ENCODE results near the gene ARR3. TPM values are rescaled to one million over a fixed set of nuclear protein-coding genes. Genes with fewer than 3 reads are reported as not detected.
"Not testable (repeated sequence)": the region's sequence is repeated elsewhere in the genome, so short reads cannot be mapped to it uniquely, and the experiment has no call there.

Gene ARR3
- total and polyA plus RNA-seq, 2 donors, result 0.02 TPM; not detected in 1

DNA sequence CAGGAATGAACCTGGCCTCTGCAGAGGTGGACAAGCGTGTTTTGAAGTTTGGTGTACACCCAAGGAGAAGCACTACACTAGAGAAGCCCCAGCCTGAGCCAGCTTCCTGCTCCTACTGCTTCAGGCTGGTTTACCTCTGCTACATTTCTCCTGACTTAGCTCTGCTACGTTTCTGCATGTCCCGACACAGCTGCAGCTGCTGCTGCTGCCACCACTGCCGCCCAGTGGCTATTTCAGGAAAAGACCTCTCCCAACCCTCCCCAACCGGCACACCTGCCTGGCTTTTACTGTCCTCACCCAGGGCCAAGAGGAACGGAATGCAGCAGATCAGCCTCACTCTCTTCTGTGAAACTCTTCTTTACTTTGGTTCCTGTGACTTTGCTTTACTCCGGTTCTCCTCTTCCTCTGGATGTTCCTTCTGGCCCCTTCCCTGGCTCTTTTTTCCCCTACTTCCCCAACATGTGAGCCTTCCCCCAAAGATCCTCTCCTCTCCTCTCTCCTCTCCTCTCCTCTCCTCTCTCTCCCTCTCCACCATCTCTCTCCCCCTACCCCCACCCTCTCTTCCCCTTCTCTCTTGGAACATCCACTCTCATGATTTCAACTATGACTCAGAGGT is 5.1 kb upstream of the ARR3 start:
- H3K4me3 ChIP-seq (ENCODE audit: low read length in 2 of 2), result no peak overlapping the region
- WGBS, result 39% methylated on average over 7 of the region's 7 CpGs
- H3K9me3 ChIP-seq (ENCODE audit: control insufficient read depth in 2 of 2, insufficient read depth in 1 of 2, low read length in 1 of 2), result no peaks in the 10 kb centered on the region
- no peaks in the 10 kb centered on the region for H3K27me3 ChIP-seq (ENCODE audit: control insufficient read depth in 2 of 2, insufficient read depth in 1 of 2, low read length in 1 of 2)
- H3K4me1 ChIP-seq (ENCODE audit: control insufficient read depth in 2 of 2, insufficient read depth in 2 of 2, low read length in 2 of 2), result no peaks in the 10 kb centered on the region
- no peaks in the 10 kb centered on the region for H3K36me3 ChIP-seq (ENCODE audit: control insufficient read depth in 2 of 2, insufficient read depth in 2 of 2, low read length in 1 of 2)
- DNase-seq (ENCODE audit: low read depth in 6 of 9, low spot score in 9 of 9), result peak in 8 of 9 donors; percentile 2 to 55 (median 22)
- no peak overlapping the region for H3K27ac ChIP-seq (ENCODE audit: low read depth in 1 of 2, low read length in 1 of 2)

DNA sequence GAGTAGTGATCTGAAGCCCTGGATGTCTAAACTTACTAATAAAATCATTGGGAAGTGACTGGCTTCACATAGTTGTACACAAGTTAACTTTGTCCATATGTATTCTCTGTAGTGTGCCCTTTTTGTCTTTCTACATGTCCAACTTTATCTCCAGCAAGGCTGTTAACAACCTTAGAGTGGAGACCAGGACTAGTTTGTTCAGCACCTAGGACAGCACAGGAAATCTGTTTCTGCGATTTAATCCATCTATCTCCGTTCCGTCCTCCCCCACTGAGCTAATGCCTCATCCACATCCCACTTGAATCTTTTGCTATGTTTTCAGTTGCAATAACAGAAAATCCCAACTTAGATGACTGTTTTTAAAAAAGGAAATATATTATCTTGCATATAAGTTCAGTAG is 3.4 kb upstream of the ARR3 start:
- H3K27me3 ChIP-seq (ENCODE audit: control insufficient read depth in 2 of 2, insufficient read depth in 1 of 2, low read length in 1 of 2), result no peaks in the 10 kb centered on the region
- 90% methylated on average over 3 of the region's 3 CpGs for WGBS
- H3K9me3 ChIP-seq (ENCODE audit: control insufficient read depth in 2 of 2, insufficient read depth in 1 of 2, low read length in 1 of 2), result no peaks in the 10 kb centered on the region
- no peak overlapping the region for H3K4me3 ChIP-seq (ENCODE audit: low read length in 2 of 2)
- no peaks in the 10 kb centered on the region for H3K4me1 ChIP-seq (ENCODE audit: control insufficient read depth in 2 of 2, insufficient read depth in 2 of 2, low read length in 2 of 2)
- H3K36me3 ChIP-seq (ENCODE audit: control insufficient read depth in 2 of 2, insufficient read depth in 2 of 2, low read length in 1 of 2), result no peaks in the 10 kb centered on the region
- no peak for DNase-seq (ENCODE audit: low read depth in 6 of 9, low spot score in 9 of 9)
- H3K27ac ChIP-seq (ENCODE audit: low read depth in 1 of 2, low read length in 1 of 2), result no peak overlapping the region

DNA sequence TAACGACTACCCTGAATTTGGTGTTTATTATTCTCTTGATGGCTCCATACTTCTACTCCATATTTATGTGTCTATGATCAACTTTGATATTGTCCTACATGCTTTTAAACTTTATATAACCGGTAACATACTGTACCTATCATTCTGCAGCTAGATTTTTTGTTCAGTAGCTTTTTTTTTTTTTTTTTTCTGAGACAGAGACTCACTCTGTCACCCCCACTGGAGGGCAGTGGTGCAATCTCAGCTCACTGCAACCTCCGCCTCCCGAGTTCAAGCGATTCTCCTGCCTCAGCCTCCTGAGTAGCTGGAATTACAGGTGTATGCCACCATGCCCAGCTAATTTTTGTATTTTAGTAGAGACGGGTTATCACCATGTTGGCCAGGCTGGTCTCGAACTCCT is 5.9 kb downstream of the ARR3 start:
- not testable (repeated sequence) for H3K27me3 ChIP-seq (ENCODE audit: control insufficient read depth in 2 of 2, insufficient read depth in 1 of 2, low read length in 1 of 2); H3K27ac ChIP-seq (ENCODE audit: low read depth in 1 of 2, low read length in 1 of 2); DNase-seq (ENCODE audit: low read depth in 6 of 9, low spot score in 9 of 9); H3K9me3 ChIP-seq (ENCODE audit: control insufficient read depth in 2 of 2, insufficient read depth in 1 of 2, low read length in 1 of 2); H3K4me3 ChIP-seq (ENCODE audit: low read length in 2 of 2); H3K4me1 ChIP-seq (ENCODE audit: control insufficient read depth in 2 of 2, insufficient read depth in 2 of 2, low read length in 2 of 2); H3K36me3 ChIP-seq (ENCODE audit: control insufficient read depth in 2 of 2, insufficient read depth in 2 of 2, low read length in 1 of 2)
- 89% methylated on average over 7 of the region's 7 CpGs for WGBS

DNA sequence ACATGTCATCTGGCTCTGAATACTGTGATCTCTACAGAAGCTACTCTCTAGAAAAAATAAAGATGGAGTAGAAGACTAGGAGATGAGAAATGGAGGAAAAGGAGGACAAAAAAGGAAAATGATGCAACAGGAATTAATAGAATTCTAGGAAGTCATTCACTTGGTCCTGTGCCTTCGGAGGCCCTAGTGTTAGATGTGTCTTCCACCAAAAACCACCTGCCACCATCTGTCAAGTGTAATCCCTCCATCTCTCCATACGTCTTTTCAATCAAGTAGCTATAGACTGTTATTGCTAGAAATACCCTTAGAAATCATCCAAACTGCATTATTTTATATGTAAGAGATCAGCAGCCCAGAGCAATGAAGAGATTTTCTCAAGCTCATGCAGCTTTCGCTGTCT is 10.9 kb downstream of the ARR3 start:
- no peak for DNase-seq (ENCODE audit: low read depth in 6 of 9, low spot score in 9 of 9)
- H3K36me3 ChIP-seq (ENCODE audit: control insufficient read depth in 2 of 2, insufficient read depth in 2 of 2, low read length in 1 of 2), result peaks cover 0 to 3% of the 10 kb centered on the region in 2 donors
- no peak overlapping the region for H3K4me3 ChIP-seq (ENCODE audit: low read length in 2 of 2)
- H3K27ac ChIP-seq (ENCODE audit: low read depth in 1 of 2, low read length in 1 of 2), result no peak overlapping the region
- no peaks in the 10 kb centered on the region for H3K27me3 ChIP-seq (ENCODE audit: control insufficient read depth in 2 of 2, insufficient read depth in 1 of 2, low read length in 1 of 2)
- H3K4me1 ChIP-seq (ENCODE audit: control insufficient read depth in 2 of 2, insufficient read depth in 2 of 2, low read length in 2 of 2), result no peaks in the 10 kb centered on the region
- no peaks in the 10 kb centered on the region for H3K9me3 ChIP-seq (ENCODE audit: control insufficient read depth in 2 of 2, insufficient read depth in 1 of 2, low read length in 1 of 2)
- WGBS, result over 99% methylated on average over 3 of the region's 3 CpGs

DNA sequence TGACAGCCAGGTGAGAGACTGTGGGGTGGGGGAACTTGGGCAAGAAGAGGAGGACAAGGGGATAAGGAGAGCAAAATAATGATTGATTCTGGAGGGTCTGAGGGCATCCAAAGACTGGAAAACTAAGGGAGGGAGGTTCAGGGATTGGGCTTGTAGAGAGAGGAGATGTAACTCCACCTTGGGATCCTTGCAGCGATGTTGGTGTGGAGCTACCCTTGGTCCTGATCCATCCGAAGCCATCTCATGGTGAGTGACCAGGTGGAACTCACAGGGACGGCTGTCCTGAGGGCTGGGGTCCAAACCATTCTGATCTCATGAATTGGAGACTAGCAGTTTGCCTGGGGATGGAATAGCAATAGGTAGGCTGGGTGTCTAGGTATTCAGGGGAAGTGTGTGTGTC is 12.4 kb downstream of the ARR3 start:
- no peak overlapping the region for H3K4me3 ChIP-seq (ENCODE audit: low read length in 2 of 2)
- no peak for DNase-seq (ENCODE audit: low read depth in 6 of 9, low spot score in 9 of 9)
- H3K27me3 ChIP-seq (ENCODE audit: control insufficient read depth in 2 of 2, insufficient read depth in 1 of 2, low read length in 1 of 2), result no peaks in the 10 kb centered on the region
- H3K36me3 ChIP-seq (ENCODE audit: control insufficient read depth in 2 of 2, insufficient read depth in 2 of 2, low read length in 1 of 2), result peaks cover 0 to 3% of the 10 kb centered on the region in 2 donors
- H3K27ac ChIP-seq (ENCODE audit: low read depth in 1 of 2, low read length in 1 of 2), result no peak overlapping the region
- no peaks in the 10 kb centered on the region for H3K9me3 ChIP-seq (ENCODE audit: control insufficient read depth in 2 of 2, insufficient read depth in 1 of 2, low read length in 1 of 2)
- 98% methylated on average over 3 of the region's 3 CpGs for WGBS
- H3K4me1 ChIP-seq (ENCODE audit: control insufficient read depth in 2 of 2, insufficient read depth in 2 of 2, low read length in 2 of 2), result no peaks in the 10 kb centered on the region

DNA sequence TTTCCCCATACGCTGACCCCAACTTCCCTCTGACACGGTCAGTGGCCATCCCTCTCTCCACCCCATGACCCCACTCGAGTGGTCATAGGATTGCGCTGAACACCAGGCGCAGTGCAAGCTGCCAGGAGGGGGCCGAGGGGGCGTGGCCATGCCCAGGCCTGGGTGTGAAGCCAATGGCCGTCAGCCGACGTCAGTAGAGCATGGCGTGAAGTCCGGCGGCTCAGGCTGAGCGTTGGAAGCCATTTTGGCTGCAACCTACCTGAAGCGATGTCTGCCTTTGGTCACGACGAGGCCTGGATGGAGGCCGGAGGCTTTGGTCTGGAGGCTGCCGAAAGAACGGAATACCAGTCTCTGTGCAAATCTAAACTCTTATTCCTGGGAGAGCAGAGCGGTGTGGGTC is 13.8 kb downstream of the ARR3 start, which contains the start of gene RAB41:
Gene RAB41 (plus strand): TSS at position 222 of the 400 bp plus-strand sequence. CDS start 46 bp downstream, at position 268.
- WGBS, result 98% methylated on average over 21 of the region's 21 CpGs
- no peak for DNase-seq (ENCODE audit: low read depth in 6 of 9, low spot score in 9 of 9)

DNA sequence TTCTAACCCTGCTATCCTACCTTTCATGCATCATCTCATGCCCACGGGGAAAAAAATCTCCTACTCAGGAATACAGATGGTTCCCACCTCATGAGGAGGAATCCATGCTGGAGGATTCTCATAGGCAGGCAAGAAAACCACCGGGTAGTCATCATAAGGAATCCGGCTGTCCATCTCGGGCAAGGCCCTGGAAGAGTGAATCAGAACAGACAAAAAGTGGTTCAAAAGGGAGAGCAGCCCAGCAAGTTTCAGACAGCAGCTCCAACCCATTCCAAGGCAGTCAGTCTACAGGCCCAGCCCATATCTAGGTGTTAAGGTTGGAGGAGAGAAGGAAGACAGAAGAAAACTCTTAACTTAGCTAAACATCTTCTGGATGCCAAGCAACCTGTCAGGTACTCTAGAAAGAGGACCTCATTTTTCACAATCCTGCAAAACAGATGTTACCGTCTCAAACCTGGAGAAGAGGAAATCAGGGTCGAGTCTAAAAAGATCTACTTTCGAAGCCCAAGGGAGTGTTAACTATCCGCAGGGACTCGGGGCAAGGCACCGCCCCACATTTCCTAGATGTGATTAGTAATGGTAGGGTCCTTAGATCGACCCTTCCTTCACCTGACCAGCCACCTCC is 21.1 kb downstream of the ARR3 start:
- H3K9me3 ChIP-seq (ENCODE audit: control insufficient read depth in 2 of 2, insufficient read depth in 1 of 2, low read length in 1 of 2), result no peaks in the 10 kb centered on the region
- peak overlapping the region; percentile 60 to 69 for H3K4me3 ChIP-seq (ENCODE audit: low read length in 2 of 2)
- H3K27me3 ChIP-seq (ENCODE audit: control insufficient read depth in 2 of 2, insufficient read depth in 1 of 2, low read length in 1 of 2), result no peaks in the 10 kb centered on the region
- peaks cover 7 to 12% of the 10 kb centered on the region in 2 donors for H3K36me3 ChIP-seq (ENCODE audit: control insufficient read depth in 2 of 2, insufficient read depth in 2 of 2, low read length in 1 of 2)
- DNase-seq (ENCODE audit: low read depth in 6 of 9, low spot score in 9 of 9), result no peak
- peak overlapping the region; percentile 17 to 82 for H3K27ac ChIP-seq (ENCODE audit: low read depth in 1 of 2, low read length in 1 of 2)
- 34% methylated on average over 11 of the region's 11 CpGs for WGBS
- peaks cover 0 to 5% of the 10 kb centered on the region in 2 donors for H3K4me1 ChIP-seq (ENCODE audit: control insufficient read depth in 2 of 2, insufficient read depth in 2 of 2, low read length in 2 of 2)

More for the DNA sequence above, 13.8 kb downstream of the ARR3 start, which contains the start of gene RAB41:
- no peaks in the 10 kb centered on the region for H3K9me3 ChIP-seq (ENCODE audit: control insufficient read depth in 2 of 2, insufficient read depth in 1 of 2, low read length in 1 of 2)
- no peaks in the 10 kb centered on the region for H3K27me3 ChIP-seq (ENCODE audit: control insufficient read depth in 2 of 2, insufficient read depth in 1 of 2, low read length in 1 of 2)
- no peak within 1 kb of the TSS for H3K27ac ChIP-seq (ENCODE audit: low read depth in 1 of 2, low read length in 1 of 2)
- no peak within 1 kb of the TSS for H3K4me3 ChIP-seq (ENCODE audit: low read length in 2 of 2)
- H3K36me3 ChIP-seq (ENCODE audit: control insufficient read depth in 2 of 2, insufficient read depth in 2 of 2, low read length in 1 of 2), result peaks cover 3 to 4% of the 10 kb centered on the region in 2 donors
- H3K4me1 ChIP-seq (ENCODE audit: control insufficient read depth in 2 of 2, insufficient read depth in 2 of 2, low read length in 2 of 2), result no peaks in the 10 kb centered on the region

DNA sequence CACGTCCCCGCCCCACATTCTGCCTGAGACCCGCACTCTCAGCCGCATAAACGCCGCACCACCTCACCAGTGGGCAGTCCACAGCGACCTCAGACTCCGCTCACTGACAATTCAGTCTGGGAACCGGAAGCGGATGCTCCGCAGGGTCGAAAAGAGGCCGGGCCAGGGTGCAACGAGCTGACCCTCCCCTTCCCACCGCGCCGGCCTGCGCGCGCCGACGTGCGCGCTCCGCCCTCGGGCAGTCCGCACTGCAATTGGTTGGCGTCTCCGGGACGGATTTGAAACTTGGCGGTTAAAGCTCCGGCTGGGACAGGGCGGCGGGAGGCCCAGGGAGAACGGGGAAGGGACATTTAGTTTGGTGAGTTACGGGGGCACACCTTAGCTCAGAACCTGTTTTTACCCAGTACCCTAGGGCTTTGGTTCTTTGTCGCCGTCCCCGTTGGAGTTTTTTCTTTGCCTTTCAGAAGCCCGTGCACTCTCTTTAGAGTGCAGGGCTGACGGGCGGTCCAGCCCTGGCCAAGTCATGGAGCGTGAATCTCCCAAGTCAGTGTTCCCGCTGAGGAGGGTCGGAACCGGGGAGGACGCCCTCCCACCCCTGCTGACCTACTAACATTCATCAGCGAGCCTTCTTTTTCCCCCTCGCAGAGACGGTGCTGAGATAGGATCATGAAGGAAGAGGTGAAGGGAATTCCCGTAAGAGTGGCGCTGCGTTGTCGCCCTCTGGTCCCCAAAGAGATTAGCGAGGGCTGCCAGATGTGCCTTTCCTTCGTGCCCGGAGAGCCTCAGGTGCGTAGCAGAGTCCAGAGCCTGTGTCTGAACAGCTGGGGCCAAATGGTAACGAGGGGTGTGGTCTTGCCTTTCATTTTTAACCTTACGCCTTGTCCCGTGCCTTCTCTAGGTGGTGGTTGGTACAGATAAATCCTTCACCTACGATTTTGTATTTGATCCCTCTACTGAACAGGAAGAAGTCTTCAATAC is 21.9 kb downstream of the ARR3 start, which contains the start of the genes KIF4A and PDZD11:
Gene KIF4A (plus strand): TSS at position 312 of the 978 bp plus-strand sequence. CDS start 355 bp downstream, at position 667.
Gene PDZD11 (minus strand): TSS at position 135 of the 978 bp plus-strand sequence. CDS start 586 bp downstream, outside the sequence.
- H3K9me3 ChIP-seq (ENCODE audit: control insufficient read depth in 2 of 2, insufficient read depth in 1 of 2, low read length in 1 of 2), result no peaks in the 10 kb centered on the region
- peaks cover 7 to 12% of the 10 kb centered on the region in 2 donors for H3K36me3 ChIP-seq (ENCODE audit: control insufficient read depth in 2 of 2, insufficient read depth in 2 of 2, low read length in 1 of 2)
- peak within 1 kb of the TSS; percentile 60 to 69 for H3K4me3 ChIP-seq (ENCODE audit: low read length in 2 of 2)
- peak within 1 kb of the TSS; percentile 17 to 82 for H3K27ac ChIP-seq (ENCODE audit: low read depth in 1 of 2, low read length in 1 of 2)
- peaks cover 0 to 5% of the 10 kb centered on the region in 2 donors for H3K4me1 ChIP-seq (ENCODE audit: control insufficient read depth in 2 of 2, insufficient read depth in 2 of 2, low read length in 2 of 2)
- under 1% methylated on average over 62 of the region's 62 CpGs for WGBS
- peak; percentile 45 to 84 (median 61) for DNase-seq (ENCODE audit: low read depth in 6 of 9, low spot score in 9 of 9)
- no peaks in the 10 kb centered on the region for H3K27me3 ChIP-seq (ENCODE audit: control insufficient read depth in 2 of 2, insufficient read depth in 1 of 2, low read length in 1 of 2)
